ES-I3 (cell line): ENCODE results near the gene CFAP210.

Source experiments
- H3K36me3 ChIP-seq: 2 replicates; pipeline ENCODE4 v1.6.1; 2013; ENCODE audit warnings: mild to moderate bottlenecking, low read length, control low read depth, moderate library complexity; ENCODE audit not compliant: insufficient read depth
- H3K4me1 ChIP-seq: 2 replicates; pipeline ENCODE4 v1.6.1; 2013; ENCODE audit warnings: mild to moderate bottlenecking, control low read depth, low read length; ENCODE audit not compliant: insufficient read depth
- H3K9ac ChIP-seq: 2 replicates; pipeline ENCODE4 v1.6.1; 2013; ENCODE audit warnings: low read depth, mild to moderate bottlenecking, low read length, moderate library complexity
- H3K9me3 ChIP-seq: 2 replicates; pipeline ENCODE4 v1.6.1; 2013; ENCODE audit warnings: mild to moderate bottlenecking, low read length, moderate library complexity; ENCODE audit not compliant: control insufficient read depth, insufficient read depth

The CFAP210 gene

GRCh38 chr2:169716938-169717690, 22.9 kb upstream of the CFAP210 start:
- Histone ChIP-seq H3K9me3 (no peaks in the 10 kb centered on the region), H3K36me3 (no peaks in the 10 kb centered on the region), H3K9ac (no peak overlapping the region), H3K4me1 (no peaks in the 10 kb centered on the region)

GRCh38 chr2:169716238-169716886, 22.2 kb upstream of the CFAP210 start:
- no peaks in the 10 kb centered on the region for H3K36me3 ChIP-seq
- H3K4me1 ChIP-seq = no peaks in the 10 kb centered on the region
- H3K9ac ChIP-seq = no peak overlapping the region
- no peaks in the 10 kb centered on the region for H3K9me3 ChIP-seq

- no peaks in the 10 kb centered on the region; the same call in 1 of the 2 replicates for H3K9me3 ChIP-seq
- no peaks in the 10 kb centered on the region for H3K36me3 ChIP-seq
- no peak overlapping the region for H3K9ac ChIP-seq
- no peaks in the 10 kb centered on the region for H3K4me1 ChIP-seq
These were observed 21.4 kb upstream of the CFAP210 start for GRCh38 chr2:169715379-169716237.

GRCh38 chr2:169714699-169715098, 20.5 kb upstream of the CFAP210 start:
- H3K9me3 ChIP-seq = no peaks in the 10 kb centered on the region; the same call in 1 of the 2 replicates
- no peaks in the 10 kb centered on the region for H3K4me1 ChIP-seq
- H3K9ac ChIP-seq = no peak overlapping the region
- no peaks in the 10 kb centered on the region for H3K36me3 ChIP-seq

GRCh38 chr2:169713331-169713730, 19.1 kb upstream of the CFAP210 start:
- no peak overlapping the region for H3K9ac ChIP-seq
- no peaks in the 10 kb centered on the region for H3K36me3 ChIP-seq
- no peaks in the 10 kb centered on the region for H3K4me1 ChIP-seq
- no peaks in the 10 kb centered on the region; the same call in 1 of the 2 replicates for H3K9me3 ChIP-seq

GRCh38 chr2:169712791-169713227, 18.6 kb upstream of the CFAP210 start:
- Histone ChIP-seq H3K9me3 (no peaks in the 10 kb centered on the region; the same call in 1 of the 2 replicates), H3K4me1 (no peaks in the 10 kb centered on the region), H3K36me3 (no peaks in the 10 kb centered on the region), H3K9ac (no peak overlapping the region)

GRCh38 chr2:169711751-169712509, 17.7 kb upstream of the CFAP210 start:
- Histone ChIP-seq H3K9ac (no peak overlapping the region), H3K4me1 (no peaks in the 10 kb centered on the region), H3K36me3 (no peaks in the 10 kb centered on the region), H3K9me3 (no peaks in the 10 kb centered on the region; the same call in 1 of the 2 replicates)

GRCh38 chr2:169709981-169710380, 15.8 kb upstream of the CFAP210 start:
- H3K9ac ChIP-seq = no peak overlapping the region
- no peaks in the 10 kb centered on the region; the same call in 1 of the 2 replicates for H3K9me3 ChIP-seq
- no peaks in the 10 kb centered on the region for H3K4me1 ChIP-seq
- H3K36me3 ChIP-seq = no peaks in the 10 kb centered on the region

- Histone ChIP-seq H3K9ac (no peak overlapping the region), H3K4me1 (no peaks in the 10 kb centered on the region), H3K9me3 (no peaks in the 10 kb centered on the region; the same call in 1 of the 2 replicates), H3K36me3 (no peaks in the 10 kb centered on the region)
These were observed 15.1 kb upstream of the CFAP210 start for GRCh38 chr2:169709331-169709730.

GRCh38 chr2:169707626-169708025, 13.4 kb upstream of the CFAP210 start:
- no peaks in the 10 kb centered on the region for H3K4me1 ChIP-seq
- no peak overlapping the region for H3K9ac ChIP-seq
- no peaks in the 10 kb centered on the region; the same call in 1 of the 2 replicates for H3K36me3 ChIP-seq
- no peaks in the 10 kb centered on the region; the same call in 1 of the 2 replicates for H3K9me3 ChIP-seq

- no peaks in the 10 kb centered on the region; the same call in 1 of the 2 replicates for H3K9me3 ChIP-seq
- H3K36me3 ChIP-seq = no peaks in the 10 kb centered on the region; the same call in 1 of the 2 replicates
- no peak overlapping the region for H3K9ac ChIP-seq
- H3K4me1 ChIP-seq = no peaks in the 10 kb centered on the region
These were observed 11.7 kb upstream of the CFAP210 start for GRCh38 chr2:169705927-169706326.

GRCh38 chr2:169704160-169704708, 10.0 kb upstream of the CFAP210 start:
- Histone ChIP-seq H3K9ac (no peak overlapping the region), H3K9me3 (no peaks in the 10 kb centered on the region), H3K4me1 (no peaks in the 10 kb centered on the region), H3K36me3 (no peaks in the 10 kb centered on the region; the same call in 1 of the 2 replicates)

GRCh38 chr2:169702996-169703395, 8.8 kb upstream of the CFAP210 start:
- no peaks in the 10 kb centered on the region for H3K9me3 ChIP-seq
- no peaks in the 10 kb centered on the region for H3K4me1 ChIP-seq
- H3K36me3 ChIP-seq = no peaks in the 10 kb centered on the region; the same call in 1 of the 2 replicates
- no peak overlapping the region for H3K9ac ChIP-seq
